ENCODE data around the gene EIF2S2. TPM values are rescaled to one million over a fixed set of nuclear protein-coding genes. Genes with fewer than 3 reads are reported as not detected.
A peak's percentile ranks its signal among the peaks of the same experiment; 100 is the strongest.
"Not testable (repeated sequence)": the region's sequence is repeated elsewhere in the genome, so short reads cannot be mapped to it uniquely, and the experiment has no call there.

The EIF2S2 gene, protein sequence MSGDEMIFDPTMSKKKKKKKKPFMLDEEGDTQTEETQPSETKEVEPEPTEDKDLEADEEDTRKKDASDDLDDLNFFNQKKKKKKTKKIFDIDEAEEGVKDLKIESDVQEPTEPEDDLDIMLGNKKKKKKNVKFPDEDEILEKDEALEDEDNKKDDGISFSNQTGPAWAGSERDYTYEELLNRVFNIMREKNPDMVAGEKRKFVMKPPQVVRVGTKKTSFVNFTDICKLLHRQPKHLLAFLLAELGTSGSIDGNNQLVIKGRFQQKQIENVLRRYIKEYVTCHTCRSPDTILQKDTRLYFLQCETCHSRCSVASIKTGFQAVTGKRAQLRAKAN
- total RNA-seq: 10 to 100 TPM; 16.7 to 50.6 (median 30.8) TPM
- long read RNA-seq, partial matches to known transcripts: 23 of 27 reads
- long read RNA-seq, other reads (novel, unspliced or antisense): 1 of 27 reads

- 0% methylated on average over 20 of the region's 81 CpGs for WGBS (ENCODE audit: insufficient coverage, low coverage, low lambda C conversion rate, missing lambda C conversion rate)
- intact Hi-C loops (cut with DNase I): no loop called here
- TF ChIP-seq, protein P1, sequence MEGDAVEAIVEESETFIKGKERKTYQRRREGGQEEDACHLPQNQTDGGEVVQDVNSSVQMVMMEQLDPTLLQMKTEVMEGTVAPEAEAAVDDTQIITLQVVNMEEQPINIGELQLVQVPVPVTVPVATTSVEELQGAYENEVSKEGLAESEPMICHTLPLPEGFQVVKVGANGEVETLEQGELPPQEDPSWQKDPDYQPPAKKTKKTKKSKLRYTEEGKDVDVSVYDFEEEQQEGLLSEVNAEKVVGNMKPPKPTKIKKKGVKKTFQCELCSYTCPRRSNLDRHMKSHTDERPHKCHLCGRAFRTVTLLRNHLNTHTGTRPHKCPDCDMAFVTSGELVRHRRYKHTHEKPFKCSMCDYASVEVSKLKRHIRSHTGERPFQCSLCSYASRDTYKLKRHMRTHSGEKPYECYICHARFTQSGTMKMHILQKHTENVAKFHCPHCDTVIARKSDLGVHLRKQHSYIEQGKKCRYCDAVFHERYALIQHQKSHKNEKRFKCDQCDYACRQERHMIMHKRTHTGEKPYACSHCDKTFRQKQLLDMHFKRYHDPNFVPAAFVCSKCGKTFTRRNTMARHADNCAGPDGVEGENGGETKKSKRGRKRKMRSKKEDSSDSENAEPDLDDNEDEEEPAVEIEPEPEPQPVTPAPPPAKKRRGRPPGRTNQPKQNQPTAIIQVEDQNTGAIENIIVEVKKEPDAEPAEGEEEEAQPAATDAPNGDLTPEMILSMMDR (IDR thresholded peaks at IDR 0.05): no peak
- TF ChIP-seq POLR2A (IDR thresholded peaks at IDR 0.05): peak; percentile 98
- peak; percentile 96 to 97 (median 96) for DNase-seq
- peak; percentile 94 to 97 (median 96) for ATAC-seq
- H3K4me1 ChIP-seq: peaks cover 0 to 30% (median 13%) of the 10 kb centered on the region in 4 donors
- H3K9me3 ChIP-seq: no peaks in the 10 kb centered on the region
- H3K36me3 ChIP-seq: peaks cover 0 to 6% (median 2%) of the 10 kb centered on the region in 4 donors
- H3K27me3 ChIP-seq: no peaks in the 10 kb centered on the region
- H3K4me3 ChIP-seq: peak within 1 kb of the TSS; percentile 85 to 100 (median 99)
- H3K27ac ChIP-seq: peak within 1 kb of the TSS; percentile 83 to 99 (median 90)
Observed at GRCh38 chr20:34111702-34112599, at the start of gene EIF2S2. EIF2S2 (minus strand) TSS chr20:34112243; CDS start chr20:34112110, 133 bp downstream.

- H3K27ac ChIP-seq; ATAC-seq; H3K4me1 ChIP-seq; H3K9me3 ChIP-seq; DNase-seq; intact Hi-C loops (cut with DNase I); H3K27me3 ChIP-seq; H3K4me3 ChIP-seq; H3K36me3 ChIP-seq: not testable (repeated sequence)
- WGBS (ENCODE audit: insufficient coverage, low coverage, low lambda C conversion rate, missing lambda C conversion rate): 60% methylated on average over 7 of the region's 8 CpGs
Observed at GRCh38 chr20:34157697-34158096, 45.7 kb upstream of the EIF2S2 start.

GRCh38 chr20:34155836-34156235, 43.8 kb upstream of the EIF2S2 start:
- DNase-seq (no peak), ATAC-seq (no peak)
- Histone ChIP-seq H3K4me3 (no peak overlapping the region), H3K9me3 (no peaks in the 10 kb centered on the region), H3K36me3 (no peaks in the 10 kb centered on the region), H3K4me1 (no peaks in the 10 kb centered on the region), H3K27me3 (no peaks in the 10 kb centered on the region), H3K27ac (no peak overlapping the region)
- WGBS (ENCODE audit: insufficient coverage, low coverage, low lambda C conversion rate, missing lambda C conversion rate): 73% methylated on average over 2 of the region's 2 CpGs
- no peak for TF ChIP-seq POLR2A (IDR thresholded peaks at IDR 0.05)
- TF ChIP-seq, protein P1 (IDR thresholded peaks at IDR 0.05): no peak
- intact Hi-C loops (cut with DNase I): no loop called here

- H3K27me3 ChIP-seq; H3K36me3 ChIP-seq; intact Hi-C loops (cut with DNase I); H3K9me3 ChIP-seq; DNase-seq; H3K4me1 ChIP-seq; H3K27ac ChIP-seq; ATAC-seq; H3K4me3 ChIP-seq: not testable (repeated sequence)
- WGBS (ENCODE audit: insufficient coverage, low coverage, low lambda C conversion rate, missing lambda C conversion rate): 80% methylated on average over 2 of the region's 6 CpGs
Observed at GRCh38 chr20:34153169-34153568, 41.1 kb upstream of the EIF2S2 start.

DNA sequence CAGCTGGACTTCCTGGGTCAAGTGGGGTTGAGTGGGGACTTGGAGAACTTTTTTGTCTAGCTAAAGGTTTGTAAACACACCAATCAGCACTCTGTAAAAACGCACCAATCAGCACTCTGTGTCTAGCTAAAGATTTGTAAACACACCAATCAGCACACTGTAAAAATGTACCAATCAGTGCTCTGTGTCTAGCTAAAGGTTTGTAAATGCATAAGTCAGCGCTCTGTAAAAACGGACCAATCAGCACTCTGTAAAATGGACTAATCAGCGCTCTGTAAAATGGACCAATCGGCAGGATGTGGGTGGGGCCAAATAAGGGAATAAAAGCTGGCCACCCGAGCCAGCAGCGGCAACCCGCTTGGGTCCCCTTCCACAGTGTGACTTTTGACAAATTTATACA, 40.0 kb upstream of the EIF2S2 start:
- H3K36me3 ChIP-seq; H3K4me3 ChIP-seq; H3K27me3 ChIP-seq; ATAC-seq; H3K9me3 ChIP-seq; H3K27ac ChIP-seq; DNase-seq; intact Hi-C loops (cut with DNase I); H3K4me1 ChIP-seq: not testable (repeated sequence)
- 79% methylated on average over 8 of the region's 8 CpGs for WGBS (ENCODE audit: insufficient coverage, low coverage, low lambda C conversion rate, missing lambda C conversion rate)
